Suppressor macrophage (primary cell): ENCODE measurements around the gene ARHGAP25.
A peak's percentile ranks its signal among the peaks of the same experiment; 100 is the strongest.

Experiments used
- DNase-seq, 4 experiments: peaks; one replicate each; pipeline ENCODE4 v3.0.0-alpha.2; 2020 to 2022

Gene ARHGAP25

GRCh38 chr2:68742626-68743415, 8.2 kb downstream of the ARHGAP25 start:
- DNase-seq, result peak; percentile 59 to 82 (median 77)

GRCh38 chr2:68743531-68743930, 8.9 kb downstream of the ARHGAP25 start:
- DNase-seq, result no peak

DNA sequence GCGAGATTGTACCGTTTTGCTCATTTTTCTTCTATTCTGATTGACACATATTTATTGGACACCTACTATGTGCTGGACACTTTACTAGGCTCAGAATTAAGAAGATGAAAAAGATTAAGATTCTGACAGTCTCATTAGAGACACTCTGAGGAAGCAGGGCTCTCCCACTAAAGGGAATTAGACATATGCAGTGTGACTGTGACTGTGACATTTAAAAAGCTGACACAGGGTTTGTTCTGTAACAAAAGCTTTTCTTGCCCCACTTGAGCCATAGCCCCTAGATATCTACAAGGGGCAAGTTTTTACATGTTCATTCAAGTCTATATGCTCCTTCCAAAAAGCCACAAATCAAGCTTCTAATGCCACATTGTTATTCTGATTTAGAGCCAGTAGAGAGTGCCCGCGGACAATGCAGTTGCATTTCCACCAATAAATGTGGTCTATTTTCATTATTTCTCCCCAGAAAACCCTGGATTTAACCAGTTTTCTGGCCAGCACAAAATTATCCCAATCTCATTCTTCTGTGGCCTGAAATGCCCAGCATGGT, 9.8 kb downstream of the ARHGAP25 start:
- DNase-seq, result peak; percentile 57 to 83 (median 74)

DNA sequence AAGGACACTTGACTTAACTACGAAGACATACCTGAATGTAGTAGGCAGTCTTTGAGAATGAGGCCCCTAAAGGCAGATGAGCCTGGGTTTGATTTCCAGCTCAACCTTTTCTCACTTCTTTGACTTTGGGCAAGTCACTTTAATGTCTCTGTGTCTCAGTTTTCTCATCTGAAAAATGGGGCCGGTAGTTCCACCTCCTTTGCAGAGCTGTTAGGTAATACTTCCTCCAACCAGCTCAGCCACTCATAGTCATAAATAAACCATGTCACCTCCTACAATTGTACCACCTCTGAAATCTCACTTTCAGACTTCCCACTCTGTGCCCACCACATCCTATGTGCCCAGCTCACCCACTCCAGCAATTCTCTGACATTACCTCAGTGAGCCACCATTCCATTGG, 10.4 kb downstream of the ARHGAP25 start:
- peak; percentile 58 to 79 (median 68) for DNase-seq

DNA sequence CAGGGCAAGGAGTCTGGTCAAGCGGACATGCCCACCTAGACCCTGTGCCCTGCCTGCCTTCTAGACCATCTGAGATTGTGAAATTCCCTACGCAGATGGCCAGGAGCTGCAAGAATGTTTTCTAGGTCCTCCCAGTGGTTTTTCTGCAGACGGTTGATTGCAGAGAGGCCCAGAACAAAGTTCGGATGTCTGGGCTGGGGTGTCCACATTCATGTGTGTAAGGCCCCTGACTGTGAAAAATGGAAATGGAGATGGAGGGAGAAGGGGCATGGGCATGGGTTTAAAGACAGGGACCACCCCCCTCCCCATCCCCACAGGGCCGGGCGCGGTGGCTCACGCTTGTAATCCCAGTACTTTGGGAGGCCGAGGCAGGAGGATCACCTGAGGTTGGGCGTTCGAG, 11.8 kb downstream of the ARHGAP25 start:
- DNase-seq, result no peak

GRCh38 chr2:68747413-68747812, 12.8 kb downstream of the ARHGAP25 start:
- DNase-seq, result no peak

- peak in 2 of 4 experiments; percentile 36 to 59 for DNase-seq
Observed at GRCh38 chr2:68747900-68748299, 13.3 kb downstream of the ARHGAP25 start.

- peak; percentile 52 to 77 (median 65) for DNase-seq
Observed at GRCh38 chr2:68748568-68748967, 14.0 kb downstream of the ARHGAP25 start.

DNA sequence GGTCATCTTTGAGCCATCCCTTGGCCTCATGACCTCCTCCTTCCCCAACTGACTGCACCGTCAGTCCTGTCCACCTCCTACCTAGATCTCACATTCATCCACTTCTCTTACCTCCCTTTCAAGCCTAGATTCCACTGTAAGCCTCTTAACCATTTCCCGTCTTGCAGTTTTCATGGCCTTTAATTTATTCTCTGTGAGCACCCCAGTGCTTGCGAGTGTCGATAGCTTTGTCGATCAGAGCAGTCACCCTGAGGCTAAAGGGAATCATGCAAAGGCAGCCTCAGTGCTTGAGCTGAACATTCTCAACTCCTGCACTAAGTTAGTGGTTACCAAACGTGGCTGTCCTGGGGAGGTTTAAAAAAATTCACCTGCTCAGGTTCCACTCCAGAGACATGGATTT, 14.7 kb downstream of the ARHGAP25 start:
- peak in 3 of 4 experiments; percentile 39 to 53 (median 47) for DNase-seq

DNA sequence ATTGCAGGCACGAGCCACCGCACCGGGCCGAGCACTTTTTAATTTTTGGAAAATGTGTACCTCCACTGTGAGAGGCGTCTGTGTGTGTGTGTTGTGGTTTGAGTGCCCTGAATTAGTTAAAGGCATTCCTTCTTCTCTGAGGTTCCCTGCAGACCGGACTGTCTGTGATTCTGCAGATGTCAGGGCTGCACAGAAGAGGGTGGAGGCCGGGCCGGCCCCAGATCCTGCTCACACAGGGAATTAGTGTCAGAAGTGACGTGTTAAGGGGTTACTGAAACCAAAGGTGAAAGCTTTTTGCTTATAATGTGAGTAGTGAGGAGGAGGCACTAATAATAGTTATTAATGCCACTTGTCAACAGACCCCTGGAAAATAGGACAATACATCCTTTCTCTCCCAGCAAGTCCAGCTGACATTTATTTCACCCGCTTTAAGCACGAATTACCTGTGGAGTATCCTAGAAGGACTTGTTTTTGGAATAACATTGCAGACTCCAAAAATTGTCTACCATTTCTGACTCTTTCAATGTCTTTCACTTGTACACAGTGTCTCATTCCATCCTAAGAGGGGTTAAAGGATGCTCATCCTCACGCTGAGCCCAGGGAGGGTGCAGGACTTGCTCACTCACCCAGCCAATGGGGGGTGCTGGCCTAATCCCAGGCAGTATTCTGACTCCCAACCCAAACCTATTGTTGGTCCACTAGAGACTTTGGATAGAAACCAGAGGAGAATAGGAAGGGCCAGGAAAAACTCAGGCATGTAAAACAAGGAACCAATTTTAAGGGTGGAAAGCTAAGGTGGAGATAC, 16.2 kb downstream of the ARHGAP25 start:
- no peak for DNase-seq

- peak; percentile 92 to 96 (median 96) for DNase-seq
Observed at GRCh38 chr2:68751397-68752339, 17.1 kb downstream of the ARHGAP25 start.

GRCh38 chr2:68753318-68753717, 18.7 kb downstream of the ARHGAP25 start:
- DNase-seq, result peak in 1 of 4 experiments; percentile 44

- DNase-seq, result no peak
Observed at GRCh38 chr2:68755071-68755470, 20.5 kb downstream of the ARHGAP25 start.

GRCh38 chr2:68756178-68756577, 21.6 kb downstream of the ARHGAP25 start:
- DNase-seq, result no peak

DNA sequence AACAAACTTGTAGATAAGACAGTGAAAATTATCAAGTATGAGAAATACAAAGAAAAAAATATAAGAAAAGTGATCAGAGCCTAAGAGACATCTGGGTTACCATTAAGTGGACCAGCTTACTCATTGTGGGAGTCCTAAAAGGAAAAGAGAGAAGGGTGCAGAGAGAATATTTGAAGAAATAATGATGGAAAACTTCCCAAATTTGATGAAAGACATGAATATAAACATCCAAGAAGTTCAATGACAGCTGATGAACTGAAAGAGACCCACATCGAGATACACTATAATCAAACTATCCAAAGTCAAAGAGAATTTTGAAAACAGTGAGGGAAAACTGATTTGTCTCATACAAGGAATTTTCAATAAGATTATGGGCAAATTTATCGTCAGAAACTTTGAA, 22.5 kb downstream of the ARHGAP25 start:
- DNase-seq, result no peak

- DNase-seq, result peak in 1 of 4 experiments; percentile 32
Observed at GRCh38 chr2:68762100-68762499, 27.5 kb downstream of the ARHGAP25 start.

DNA sequence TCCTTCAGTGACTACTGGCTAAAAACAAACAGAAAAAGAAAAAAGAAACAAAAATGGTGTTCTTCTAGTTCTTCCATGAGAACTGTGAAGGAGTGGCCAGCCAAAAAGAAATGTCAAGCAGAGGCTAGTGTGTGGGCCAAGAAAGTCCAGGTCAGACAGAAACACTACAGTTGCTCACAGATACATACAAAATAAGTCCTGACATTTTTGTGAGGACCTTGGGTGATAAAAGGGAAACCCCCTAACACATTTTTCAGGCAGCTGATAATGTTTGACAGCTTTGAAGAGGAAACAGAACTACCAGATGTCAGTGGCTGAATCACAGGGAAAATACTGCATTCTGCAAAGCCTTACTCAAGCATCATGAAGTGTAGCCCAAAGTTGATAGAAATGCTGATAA, 28.1 kb downstream of the ARHGAP25 start:
- DNase-seq, result peak; percentile 57 to 80 (median 68)

GRCh38 chr2:68764041-68764805, 29.6 kb downstream of the ARHGAP25 start:
- DNase-seq, result no peak

DNA sequence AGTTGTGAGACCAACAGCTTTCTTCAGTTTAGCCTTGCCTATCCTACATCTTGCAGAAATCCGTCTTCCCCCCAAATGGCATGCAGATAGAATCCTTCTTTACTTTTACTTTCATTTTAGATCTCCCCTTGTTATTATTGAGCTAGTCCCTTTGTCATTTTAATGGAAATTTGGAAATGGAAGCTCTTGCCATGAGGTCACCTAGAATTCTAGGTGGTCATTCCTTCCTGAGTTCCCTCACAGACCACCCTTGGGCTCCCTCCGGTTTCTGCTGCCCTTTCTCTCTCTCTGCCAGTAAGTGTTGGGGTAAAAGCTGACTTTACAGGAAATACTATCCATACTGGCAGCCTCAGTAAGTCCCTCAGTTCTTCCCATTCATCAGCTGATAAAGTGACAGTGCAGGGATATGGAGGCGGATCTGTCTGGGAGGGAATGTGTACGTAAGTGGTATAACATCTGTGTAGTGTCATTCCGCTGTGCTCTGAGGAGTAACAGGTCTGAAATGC, 30.2 kb downstream of the ARHGAP25 start:
- DNase-seq, result no peak

DNA sequence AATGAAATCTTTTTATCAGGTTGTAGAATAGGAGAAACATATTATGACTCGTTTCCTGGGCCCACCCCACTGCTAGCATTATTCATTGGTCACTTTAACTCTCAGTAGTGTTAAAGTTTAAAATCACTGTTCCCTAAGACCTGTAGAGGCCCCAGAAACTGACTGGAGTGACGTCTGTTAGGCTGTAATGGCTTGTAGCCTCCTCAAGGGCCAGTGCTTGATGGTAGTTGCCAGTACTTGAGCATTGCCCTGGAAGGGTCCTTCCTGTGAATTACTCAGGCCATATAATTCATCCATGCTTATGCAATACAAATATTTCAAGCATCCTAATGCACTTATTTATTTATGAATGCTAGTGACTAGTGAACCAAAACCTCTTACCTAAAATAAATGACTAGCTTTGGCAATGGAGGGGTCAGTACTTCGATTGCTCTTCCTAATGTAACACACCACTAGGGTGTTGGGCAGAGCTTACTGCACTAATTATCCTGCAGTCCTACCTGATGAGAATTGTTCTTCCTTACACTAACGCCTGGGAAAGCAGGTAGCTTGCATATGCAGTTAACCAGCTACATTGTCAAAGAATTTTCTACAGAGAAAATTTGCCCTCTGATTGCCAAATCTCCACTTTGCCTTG, 31.2 kb downstream of the ARHGAP25 start:
- DNase-seq, result peak in 1 of 4 experiments; percentile 38
